SK-N-SH (cell line): ENCODE results near the gene TSC2. TPM values are rescaled to one million over a fixed set of nuclear protein-coding genes. Genes with fewer than 3 reads are reported as not detected.

Experiments
- CTCF ChIA-PET: fragments of 300-600, 350-600 bp; formaldehyde crosslinking; extraction: SDS; loops from one replicate; lab custom pipeline; 2021; lab: Yijun Ruan, JAX
- POLR2A ChIA-PET: fragments of 350-600 bp; sonication (Branson Sonifier 250); formaldehyde crosslinking; extraction: SDS; loops from one replicate; lab custom pipeline; 2020; ENCODE audit warnings: antibody characterized with exemption, inconsistent platforms; lab: Yijun Ruan, JAX
- DNase-seq: peaks from one replicate; pipeline ENCODE4 v3.0.0; 2012
- H2AFZ ChIP-seq: fragments of 200-600 bp; sonication (generic); 2 replicates; pipeline ENCODE4 v1.8.1; 2016; ENCODE audit warnings: antibody characterized with exemption, mild to moderate bottlenecking, low read depth
- H3F3A ChIP-seq: fragments of 200-600 bp; sonication (generic); replicated peaks from 2 replicates; pipeline ENCODE3; 2016; ENCODE audit warnings: antibody characterized with exemption, mild to moderate bottlenecking; ENCODE audit not compliant: insufficient read depth
- H3K27ac ChIP-seq, 2 experiments: fragments of 200-500 bp in 1 of 2; fragments of 200-600 bp in 1 of 2; sonication (Bioruptor generic) in 1 of 2; sonication (generic), shearing (Covaris generic) in 1 of 2; 2 replicates each; pipeline versions ENCODE4 v1.5.1 to v1.6.1; 2014 to 2016; ENCODE audit warnings: low read depth in 2 of 2, inconsistent platforms in 1 of 2, low read length in 1 of 2, mild to moderate bottlenecking in 1 of 2, mixed read lengths in 1 of 2
- H3K27me3 ChIP-seq: fragments of 200-600 bp; sonication (generic), shearing (Covaris generic); 2 replicates; pipeline ENCODE4 v1.6.1; 2016; ENCODE audit warnings: mixed run types; ENCODE audit not compliant: insufficient read depth
- H3K36me3 ChIP-seq, 2 experiments: fragments of 200-500 bp in 1 of 2; fragments of 200-600 bp in 1 of 2; sonication (Bioruptor generic) in 1 of 2; sonication (generic) in 1 of 2; replicated peaks in 1 of 2; 2 replicates each; pipeline versions ENCODE3 to v1.5.1; 2014 to 2016; ENCODE audit warnings: low read length in 1 of 2, mild to moderate bottlenecking in 1 of 2; ENCODE audit not compliant: insufficient read depth in 2 of 2, control insufficient read depth in 1 of 2
- H3K4me1 ChIP-seq, 2 experiments: fragments of 200-500 bp in 1 of 2; fragments of 200-600 bp in 1 of 2; sonication (Bioruptor generic) in 1 of 2; sonication (generic), shearing (Covaris generic) in 1 of 2; 2 replicates each; pipeline versions ENCODE4 v1.5.1 to v1.6.1; 2014 to 2016; ENCODE audit warnings: low read depth in 1 of 2, low read length in 1 of 2, mixed run types in 1 of 2; ENCODE audit not compliant: insufficient read depth in 2 of 2, control insufficient read depth in 1 of 2
- H3K4me2 ChIP-seq: fragments of 200-600 bp; sonication (generic), shearing (Covaris generic); 2 replicates; pipeline ENCODE4 v1.6.1; 2017; ENCODE audit warnings: mixed run types
- H3K4me3 ChIP-seq, 2 experiments: fragments of 200-500 bp in 1 of 2; fragments of 200-600 bp in 1 of 2; sonication (Bioruptor generic) in 1 of 2; sonication (generic), shearing (Covaris generic) in 1 of 2; 2 replicates each; pipeline versions ENCODE4 v1.5.1 to v1.8.1; 2014 to 2016; ENCODE audit warnings: low read depth in 2 of 2, inconsistent platforms in 1 of 2, low read length in 1 of 2, mild to moderate bottlenecking in 1 of 2, mixed read lengths in 1 of 2, moderate library complexity in 1 of 2
- H3K79me2 ChIP-seq: fragments of 200-600 bp; sonication (generic); 2 replicates; pipeline ENCODE4 v1.8.1; 2017; ENCODE audit warnings: mild to moderate bottlenecking; ENCODE audit not compliant: insufficient read depth
- H3K9ac ChIP-seq: fragments of 200-600 bp; sonication (generic); 2 replicates; pipeline ENCODE4 v1.6.1; 2017; ENCODE audit warnings: mixed run types
- H3K9me2 ChIP-seq: fragments of 200-600 bp; sonication (generic); 2 replicates; pipeline ENCODE4 v1.6.1; 2017; ENCODE audit warnings: mixed run types
- H3K9me3 ChIP-seq: fragments of 200-600 bp; sonication (generic); 2 replicates; pipeline ENCODE4 v1.6.1; 2017; ENCODE audit warnings: mixed run types, mild to moderate bottlenecking, moderate library complexity
- H4K20me1 ChIP-seq: fragments of 200-600 bp; sonication (generic); 2 replicates; pipeline ENCODE4 v1.6.1; 2017; ENCODE audit warnings: mild to moderate bottlenecking, mixed run types; ENCODE audit not compliant: insufficient read depth
- ELF1 ChIP-seq: IDR thresholded peaks from 2 replicates; pipeline ENCODE4 v1.4.0; 2012
- EP300 ChIP-seq, 2 experiments: IDR thresholded peaks; 2 replicates each; pipeline versions ENCODE4 v1.4.0 to v1.6.1; 2012; ENCODE audit warnings: borderline replicate concordance in 1 of 2, low read depth in 1 of 2, low read length in 1 of 2
- EZH2phosphoT487 ChIP-seq: fragments of 200-600 bp; sonication (generic); IDR thresholded peaks from 2 replicates; pipeline ENCODE4 v1.6.1; 2017; ENCODE audit warnings: low read depth, mixed run types, mild to moderate bottlenecking, antibody characterized with exemption, moderate library complexity, borderline replicate concordance
- FOSL2 ChIP-seq: IDR thresholded peaks from 2 replicates; pipeline ENCODE4 v1.4.0; 2012; ENCODE audit warnings: low read depth, mild to moderate bottlenecking, moderate library complexity, borderline replicate concordance
- FOXJ3 ChIP-seq: sonication (generic); formaldehyde crosslinking; IDR thresholded peaks from 2 replicates; pipeline ENCODE4 v1.5.1; 2020; ENCODE audit warnings: mild to moderate bottlenecking, missing genetic modification reagents
- FOXM1 ChIP-seq: IDR thresholded peaks from 2 replicates; pipeline ENCODE4 v1.4.0; 2012; ENCODE audit warnings: low read depth, mild to moderate bottlenecking
- GATA2 ChIP-seq: sonication (generic); formaldehyde crosslinking; IDR thresholded peaks from 2 replicates; pipeline ENCODE4 v1.5.0; 2020; ENCODE audit warnings: mild to moderate bottlenecking, missing genetic modification reagents
- MAX ChIP-seq: IDR thresholded peaks from 2 replicates; pipeline ENCODE4 v1.4.0; 2012; ENCODE audit warnings: low read depth
- MXI1 ChIP-seq: IDR thresholded peaks from 2 replicates; pipeline ENCODE4 v1.6.1; 2012; ENCODE audit warnings: mild to moderate bottlenecking, low read depth, low read length, improper control_type of control experiment
- NFIC ChIP-seq: IDR thresholded peaks from 2 replicates; pipeline ENCODE4 v1.4.0; 2012; ENCODE audit warnings: borderline replicate concordance
- POLR2AphosphoS5 ChIP-seq: IDR thresholded peaks from 2 replicates; pipeline ENCODE4 v1.6.1; 2012; ENCODE audit warnings: low read depth, low read length
- RAD21 ChIP-seq: IDR thresholded peaks from 2 replicates; pipeline ENCODE4 v1.6.1; 2012; ENCODE audit warnings: mild to moderate bottlenecking, low read length
- SIN3A ChIP-seq: IDR thresholded peaks from 2 replicates; pipeline ENCODE4 v1.6.1; 2012; ENCODE audit warnings: low read depth, mild to moderate bottlenecking, low read length, moderate library complexity, borderline replicate concordance
- TCF12 ChIP-seq: IDR thresholded peaks from 2 replicates; pipeline ENCODE4 v1.4.0; 2012
- ZBTB33 ChIP-seq: IDR thresholded peaks from 2 replicates; pipeline ENCODE4 v1.4.0; 2012; ENCODE audit warnings: low read depth, borderline replicate concordance
- whole genome bisulfite sequencing: methylation state at CpG from one replicate; pipeline ENCODE4 v1.1.6; 2017; ENCODE audit warnings: low lambda C conversion rate; 5-methylcytosine and 5-hydroxymethylcytosine counted together
- polyA plus RNA-seq, 3 experiments: library from polyadenylated mRNA; depleted of rRNA; stranded (reverse); fragments of >200 nt; gene quantifications; 2 replicates each; pipeline ENCODE4 v1.2.3, GENCODE V29; 2012
- TF ChIP-seq, protein P1 (sequence below): fragments of 200-600 bp; sonication (generic); IDR thresholded peaks from 2 replicates; pipeline ENCODE4 v1.6.1; 2017; ENCODE audit warnings: antibody characterized with exemption, mild to moderate bottlenecking, moderate library complexity
- TF ChIP-seq, protein P2 (sequence below): IDR thresholded peaks from 2 replicates; pipeline ENCODE4; 2012

The TSC2 gene
- polyA plus RNA-seq, 1 of the 3 experiments (the other 2 are of a cell fraction), result 96.1 TPM

GRCh38 chr16:1998852-1999801, 48.7 kb upstream of the TSC2 start:
- Histone ChIP-seq H3K9me2 (no peaks in the 10 kb centered on the region), H2AFZ (no peak overlapping the region), H3K36me3 (peaks cover 8 to 58% of the 10 kb centered on the region in 2 experiments), H3K4me2 (no peak overlapping the region), H4K20me1 (peaks cover 23% of the 10 kb centered on the region), H3K4me1 (peaks cover 2 to 7% of the 10 kb centered on the region in 2 experiments; a peak in 1 of 4 replicates), H3K27me3 (no peaks in the 10 kb centered on the region), H3K9me3 (no peaks in the 10 kb centered on the region), H3F3A (peaks cover 19% of the 10 kb centered on the region), H3K79me2 (peaks cover 22% of the 10 kb centered on the region; the same call in 1 of the 2 replicates), H3K4me3 (no peak overlapping the region), H3K9ac (no peak overlapping the region), H3K27ac (no peak overlapping the region)
- POLR2A ChIA-PET, result interaction anchor here (1.2 kb wide), 1 partner anchor 9 kb away, joined by 3 read pairs; no protein-coding TSS in a partner anchor
- WGBS, result 87% methylated on average over 9 of the region's 39 CpGs
- CTCF ChIA-PET, result interaction anchor here (1.0 to 1.5 kb wide), 3 partner anchors 9 to 141 kb away, joined by 3 to 4 read pairs (median 4); partner anchors contain the start of gene SYNGR3
- TF ChIP-seq NFIC (no peak), RAD21 (no peak), TCF12 (no peak), ZBTB33 (no peak), EP300 (IDR thresholded peaks at IDR 0.05; ENCODE audit: borderline replicate concordance in 1 of 2, low read depth in 1 of 2, low read length in 1 of 2) (no peak), FOSL2 (no peak), ELF1 (no peak), FOXM1 (no peak), GATA2 (CRISPR knock-in tag) (no peak), SIN3A (no peak), POLR2AphosphoS5 (no peak), MAX (no peak), FOXJ3 (CRISPR knock-in tag) (no peak), EZH2phosphoT487 (no peak), MXI1 (no peak)
- TF ChIP-seq, protein P1, sequence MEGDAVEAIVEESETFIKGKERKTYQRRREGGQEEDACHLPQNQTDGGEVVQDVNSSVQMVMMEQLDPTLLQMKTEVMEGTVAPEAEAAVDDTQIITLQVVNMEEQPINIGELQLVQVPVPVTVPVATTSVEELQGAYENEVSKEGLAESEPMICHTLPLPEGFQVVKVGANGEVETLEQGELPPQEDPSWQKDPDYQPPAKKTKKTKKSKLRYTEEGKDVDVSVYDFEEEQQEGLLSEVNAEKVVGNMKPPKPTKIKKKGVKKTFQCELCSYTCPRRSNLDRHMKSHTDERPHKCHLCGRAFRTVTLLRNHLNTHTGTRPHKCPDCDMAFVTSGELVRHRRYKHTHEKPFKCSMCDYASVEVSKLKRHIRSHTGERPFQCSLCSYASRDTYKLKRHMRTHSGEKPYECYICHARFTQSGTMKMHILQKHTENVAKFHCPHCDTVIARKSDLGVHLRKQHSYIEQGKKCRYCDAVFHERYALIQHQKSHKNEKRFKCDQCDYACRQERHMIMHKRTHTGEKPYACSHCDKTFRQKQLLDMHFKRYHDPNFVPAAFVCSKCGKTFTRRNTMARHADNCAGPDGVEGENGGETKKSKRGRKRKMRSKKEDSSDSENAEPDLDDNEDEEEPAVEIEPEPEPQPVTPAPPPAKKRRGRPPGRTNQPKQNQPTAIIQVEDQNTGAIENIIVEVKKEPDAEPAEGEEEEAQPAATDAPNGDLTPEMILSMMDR, result no peak
- TF ChIP-seq, protein P2, sequence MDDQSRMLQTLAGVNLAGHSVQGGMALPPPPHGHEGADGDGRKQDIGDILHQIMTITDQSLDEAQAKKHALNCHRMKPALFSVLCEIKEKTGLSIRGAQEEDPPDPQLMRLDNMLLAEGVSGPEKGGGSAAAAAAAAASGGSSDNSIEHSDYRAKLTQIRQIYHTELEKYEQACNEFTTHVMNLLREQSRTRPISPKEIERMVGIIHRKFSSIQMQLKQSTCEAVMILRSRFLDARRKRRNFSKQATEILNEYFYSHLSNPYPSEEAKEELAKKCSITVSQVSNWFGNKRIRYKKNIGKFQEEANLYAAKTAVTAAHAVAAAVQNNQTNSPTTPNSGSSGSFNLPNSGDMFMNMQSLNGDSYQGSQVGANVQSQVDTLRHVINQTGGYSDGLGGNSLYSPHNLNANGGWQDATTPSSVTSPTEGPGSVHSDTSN, result no peak
- DNase-seq, result no peak
